Stomach (tissue), 4 donors: ENCODE data around the gene MPP4.

Source experiments
- EP300 ChIP-seq: sonication (generic); formaldehyde crosslinking; IDR thresholded peaks from one replicate; pipeline ENCODE4 v1.6.1; 2017; ENCODE audit warnings: antibody characterized with exemption
- POLR2A ChIP-seq, 4 donors: fragments of 450-650 bp; IDR thresholded peaks; one replicate each; pipeline ENCODE4 v1.6.1; 2016; ENCODE audit warnings: antibody characterized with exemption in 4 of 4, control low read depth in 2 of 4, mild to moderate bottlenecking in 1 of 4, moderate library complexity in 1 of 4
- TF ChIP-seq, protein P1 (sequence below), 7 experiments: fragments of 450-650 bp in 4 of 7; fragments of 200-600 bp in 3 of 7; sonication (generic) in 3 of 7; IDR thresholded peaks; one replicate each; pipeline ENCODE4 v1.5.1; 2016 to 2019; ENCODE audit warnings: antibody characterized with exemption in 7 of 7, control low read depth in 2 of 7, mild to moderate bottlenecking in 1 of 7

DNA sequence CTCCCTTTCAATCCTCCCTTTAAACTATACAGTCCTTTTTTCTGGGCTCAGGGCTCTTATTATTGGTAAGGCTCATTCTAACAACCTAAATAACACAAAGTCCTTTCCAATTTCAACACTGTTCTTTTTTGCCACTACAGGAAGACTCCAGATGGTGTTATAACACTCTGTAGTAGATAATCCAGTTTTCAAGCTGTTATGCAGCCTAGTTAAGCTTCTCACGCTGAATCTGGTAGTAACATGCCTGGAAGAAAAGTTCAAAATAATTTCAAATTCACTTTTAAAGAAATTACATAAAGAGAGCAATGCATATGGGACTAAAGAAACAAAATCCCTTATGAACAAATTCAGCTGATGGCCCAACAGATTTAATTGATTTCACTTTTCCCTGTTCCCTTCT is 3.2 kb upstream of the MPP4 start:
- TF ChIP-seq, protein P1, sequence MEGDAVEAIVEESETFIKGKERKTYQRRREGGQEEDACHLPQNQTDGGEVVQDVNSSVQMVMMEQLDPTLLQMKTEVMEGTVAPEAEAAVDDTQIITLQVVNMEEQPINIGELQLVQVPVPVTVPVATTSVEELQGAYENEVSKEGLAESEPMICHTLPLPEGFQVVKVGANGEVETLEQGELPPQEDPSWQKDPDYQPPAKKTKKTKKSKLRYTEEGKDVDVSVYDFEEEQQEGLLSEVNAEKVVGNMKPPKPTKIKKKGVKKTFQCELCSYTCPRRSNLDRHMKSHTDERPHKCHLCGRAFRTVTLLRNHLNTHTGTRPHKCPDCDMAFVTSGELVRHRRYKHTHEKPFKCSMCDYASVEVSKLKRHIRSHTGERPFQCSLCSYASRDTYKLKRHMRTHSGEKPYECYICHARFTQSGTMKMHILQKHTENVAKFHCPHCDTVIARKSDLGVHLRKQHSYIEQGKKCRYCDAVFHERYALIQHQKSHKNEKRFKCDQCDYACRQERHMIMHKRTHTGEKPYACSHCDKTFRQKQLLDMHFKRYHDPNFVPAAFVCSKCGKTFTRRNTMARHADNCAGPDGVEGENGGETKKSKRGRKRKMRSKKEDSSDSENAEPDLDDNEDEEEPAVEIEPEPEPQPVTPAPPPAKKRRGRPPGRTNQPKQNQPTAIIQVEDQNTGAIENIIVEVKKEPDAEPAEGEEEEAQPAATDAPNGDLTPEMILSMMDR (IDR thresholded peaks at IDR 0.05) = no peak
- no peak for TF ChIP-seq POLR2A (IDR thresholded peaks at IDR 0.05)
- no peak for TF ChIP-seq EP300
